Ishikawa (cell line): ENCODE measurements around the gene MBL2.

Source experiments
- CEBPB ChIP-seq: IDR thresholded peaks from 2 replicates; pipeline ENCODE4 v1.6.1; 2012
- CREB1 ChIP-seq: IDR thresholded peaks from 2 replicates; pipeline ENCODE4 v1.6.1; 2012; ENCODE audit warnings: low read depth
- EGR1 ChIP-seq: IDR thresholded peaks from 2 replicates; pipeline ENCODE4 v1.6.1; 2012
- EP300 ChIP-seq: IDR thresholded peaks from 2 replicates; pipeline ENCODE4 v1.6.1; 2012; ENCODE audit warnings: borderline replicate concordance
- FOXM1 ChIP-seq: IDR thresholded peaks from 2 replicates; pipeline ENCODE4 v1.6.1; 2012; ENCODE audit warnings: low read depth, borderline replicate concordance
- MAX ChIP-seq: IDR thresholded peaks from 2 replicates; pipeline ENCODE4 v1.6.1; 2012
- NFIC ChIP-seq: IDR thresholded peaks from 2 replicates; pipeline ENCODE4 v1.6.1; 2012
- RAD21 ChIP-seq: IDR thresholded peaks from 2 replicates; pipeline ENCODE4 v1.6.1; 2012; ENCODE audit warnings: low read depth
- TAF1 ChIP-seq: IDR thresholded peaks from 2 replicates; pipeline ENCODE4 v1.6.1; 2012; ENCODE audit warnings: low read depth, mild to moderate bottlenecking
- TCF12 ChIP-seq: IDR thresholded peaks from 2 replicates; pipeline ENCODE4 v1.6.1; 2012; ENCODE audit warnings: low read depth
- TEAD4 ChIP-seq: IDR thresholded peaks from 2 replicates; pipeline ENCODE4 v1.6.1; 2012
- USF1 ChIP-seq: IDR thresholded peaks from 2 replicates; pipeline ENCODE4 v1.6.1; 2012
- YY1 ChIP-seq: IDR thresholded peaks from 2 replicates; pipeline ENCODE4 v1.6.1; 2012; ENCODE audit warnings: low read depth
- ZBTB7A ChIP-seq: IDR thresholded peaks from 2 replicates; pipeline ENCODE4 v1.6.1; 2012; ENCODE audit warnings: low read depth
- TF ChIP-seq, protein P1 (sequence below): IDR thresholded peaks from 2 replicates; pipeline ENCODE4 v1.6.1; 2012; ENCODE audit warnings: low read depth, mild to moderate bottlenecking

MBL2 gene

DNA sequence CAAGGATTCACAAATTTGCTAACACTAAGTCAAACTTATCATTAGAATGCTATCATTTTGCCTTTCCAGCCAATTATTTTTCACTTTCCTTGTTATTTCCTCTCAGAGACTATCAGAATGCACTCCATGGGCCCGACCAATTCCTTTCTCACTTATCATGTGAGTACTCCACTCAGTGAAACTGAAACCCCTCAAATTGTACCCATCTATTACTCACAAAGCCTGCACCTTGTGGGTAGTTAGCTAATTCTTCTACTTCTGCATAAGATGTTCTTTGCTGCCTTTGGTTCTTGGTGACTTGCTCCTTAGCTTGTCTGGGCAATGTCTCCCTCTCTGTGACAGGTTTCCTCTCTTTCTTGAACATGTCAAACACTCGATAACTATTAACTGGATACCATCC, 35.2 kb upstream of the MBL2 start:
- no peak for TF ChIP-seq YY1
- TF ChIP-seq TAF1: no peak
- TF ChIP-seq, protein P1, sequence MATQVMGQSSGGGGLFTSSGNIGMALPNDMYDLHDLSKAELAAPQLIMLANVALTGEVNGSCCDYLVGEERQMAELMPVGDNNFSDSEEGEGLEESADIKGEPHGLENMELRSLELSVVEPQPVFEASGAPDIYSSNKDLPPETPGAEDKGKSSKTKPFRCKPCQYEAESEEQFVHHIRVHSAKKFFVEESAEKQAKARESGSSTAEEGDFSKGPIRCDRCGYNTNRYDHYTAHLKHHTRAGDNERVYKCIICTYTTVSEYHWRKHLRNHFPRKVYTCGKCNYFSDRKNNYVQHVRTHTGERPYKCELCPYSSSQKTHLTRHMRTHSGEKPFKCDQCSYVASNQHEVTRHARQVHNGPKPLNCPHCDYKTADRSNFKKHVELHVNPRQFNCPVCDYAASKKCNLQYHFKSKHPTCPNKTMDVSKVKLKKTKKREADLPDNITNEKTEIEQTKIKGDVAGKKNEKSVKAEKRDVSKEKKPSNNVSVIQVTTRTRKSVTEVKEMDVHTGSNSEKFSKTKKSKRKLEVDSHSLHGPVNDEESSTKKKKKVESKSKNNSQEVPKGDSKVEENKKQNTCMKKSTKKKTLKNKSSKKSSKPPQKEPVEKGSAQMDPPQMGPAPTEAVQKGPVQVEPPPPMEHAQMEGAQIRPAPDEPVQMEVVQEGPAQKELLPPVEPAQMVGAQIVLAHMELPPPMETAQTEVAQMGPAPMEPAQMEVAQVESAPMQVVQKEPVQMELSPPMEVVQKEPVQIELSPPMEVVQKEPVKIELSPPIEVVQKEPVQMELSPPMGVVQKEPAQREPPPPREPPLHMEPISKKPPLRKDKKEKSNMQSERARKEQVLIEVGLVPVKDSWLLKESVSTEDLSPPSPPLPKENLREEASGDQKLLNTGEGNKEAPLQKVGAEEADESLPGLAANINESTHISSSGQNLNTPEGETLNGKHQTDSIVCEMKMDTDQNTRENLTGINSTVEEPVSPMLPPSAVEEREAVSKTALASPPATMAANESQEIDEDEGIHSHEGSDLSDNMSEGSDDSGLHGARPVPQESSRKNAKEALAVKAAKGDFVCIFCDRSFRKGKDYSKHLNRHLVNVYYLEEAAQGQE: no peak
- TF ChIP-seq CEBPB: no peak
- TF ChIP-seq CREB1: no peak
- no peak for TF ChIP-seq NFIC
- no peak for TF ChIP-seq ZBTB7A
- TF ChIP-seq EP300: no peak
- TF ChIP-seq MAX: no peak
- TF ChIP-seq EGR1: no peak
- TF ChIP-seq USF1: no peak
- TF ChIP-seq TCF12: no peak
- TF ChIP-seq FOXM1: no peak
- no peak for TF ChIP-seq RAD21
- no peak for TF ChIP-seq TEAD4

GRCh38 chr10:52805414-52806285, 33.1 kb upstream of the MBL2 start:
- TF ChIP-seq CREB1 (no peak), EGR1 (no peak), TCF12 (no peak), MAX (no peak)

DNA sequence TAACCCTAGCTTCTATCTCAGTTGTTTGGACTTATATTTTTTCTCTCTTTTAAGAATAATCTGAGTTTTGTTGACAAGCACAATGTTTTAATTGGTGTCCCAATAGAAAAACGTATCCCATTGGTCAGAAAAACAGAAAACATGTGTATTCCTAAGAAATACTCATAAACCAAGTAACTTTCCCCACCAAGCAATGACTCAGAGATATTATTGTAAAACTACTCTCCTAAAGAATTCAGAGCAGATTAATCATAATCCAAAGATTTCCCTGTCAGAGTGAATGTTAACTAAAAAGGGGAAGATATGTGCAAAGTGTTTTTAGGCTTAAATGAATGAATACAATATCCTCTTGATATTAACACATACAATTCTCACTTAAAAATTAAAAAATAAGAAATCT, 29.4 kb upstream of the MBL2 start:
- no peak for TF ChIP-seq TCF12
- no peak for TF ChIP-seq TEAD4
- no peak for TF ChIP-seq CREB1
- TF ChIP-seq MAX: no peak
- no peak for TF ChIP-seq TAF1
- no peak for TF ChIP-seq YY1
- no peak for TF ChIP-seq FOXM1
- no peak for TF ChIP-seq EP300
- TF ChIP-seq, protein P1: no peak
- no peak for TF ChIP-seq ZBTB7A
- no peak for TF ChIP-seq EGR1
- TF ChIP-seq NFIC: no peak

DNA sequence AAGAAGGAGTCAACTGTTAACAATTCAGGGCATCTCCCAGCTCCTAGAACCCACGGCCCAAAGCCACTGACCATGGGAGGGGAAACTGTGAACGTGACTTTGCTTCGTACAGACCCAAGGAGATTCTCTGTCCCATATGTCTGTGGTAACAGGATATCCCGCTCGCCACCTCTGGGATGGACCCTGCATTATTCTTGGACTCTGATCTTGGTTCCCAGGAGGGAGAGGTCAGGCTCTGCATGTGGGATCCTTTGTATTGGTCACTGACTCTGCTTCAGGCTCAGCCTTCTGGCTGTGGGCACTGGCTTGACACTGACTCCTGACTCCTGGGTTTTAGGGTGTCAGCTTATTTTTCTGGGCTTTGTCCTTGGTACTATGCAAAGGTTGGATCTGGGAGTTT, 13.5 kb upstream of the MBL2 start:
- TF ChIP-seq ZBTB7A (no peak), MAX (no peak), RAD21 (no peak), TEAD4 (no peak)

DNA sequence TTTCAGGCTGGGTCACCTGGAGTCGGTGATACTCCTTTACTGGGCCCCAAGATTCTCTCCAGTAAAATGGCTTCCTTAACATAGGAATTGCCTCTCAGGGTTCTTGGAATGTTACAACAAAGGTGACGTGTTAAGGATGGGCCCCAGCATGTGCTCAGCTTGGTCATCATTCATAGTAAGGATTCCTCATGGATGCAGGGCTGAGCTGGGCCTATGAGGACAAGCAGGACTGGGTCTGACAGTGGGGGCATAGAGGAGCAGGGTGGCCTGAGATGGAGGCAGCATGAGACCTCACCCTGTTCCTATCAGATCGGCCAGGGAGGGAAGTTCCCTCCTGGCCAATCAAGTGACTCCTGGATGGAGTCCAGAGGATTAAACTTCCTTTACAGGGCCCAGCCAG, 12.8 kb upstream of the MBL2 start:
- no peak for TF ChIP-seq EGR1
- TF ChIP-seq MAX: no peak
- no peak for TF ChIP-seq TEAD4
- TF ChIP-seq ZBTB7A: no peak
- no peak for TF ChIP-seq TCF12
- TF ChIP-seq NFIC: no peak
- TF ChIP-seq RAD21: no peak
- no peak for TF ChIP-seq USF1
- no peak for TF ChIP-seq CEBPB
- no peak for TF ChIP-seq TAF1
- TF ChIP-seq, protein P1: no peak
- TF ChIP-seq FOXM1: no peak
- no peak for TF ChIP-seq EP300
- no peak for TF ChIP-seq YY1
- no peak for TF ChIP-seq CREB1
